ENCODE measurements around the gene ARMC2.
"Not testable (repeated sequence)": the region's sequence is repeated elsewhere in the genome, so short reads cannot be mapped to it uniquely, and the experiment has no call there.

Gene ARMC2

DNA sequence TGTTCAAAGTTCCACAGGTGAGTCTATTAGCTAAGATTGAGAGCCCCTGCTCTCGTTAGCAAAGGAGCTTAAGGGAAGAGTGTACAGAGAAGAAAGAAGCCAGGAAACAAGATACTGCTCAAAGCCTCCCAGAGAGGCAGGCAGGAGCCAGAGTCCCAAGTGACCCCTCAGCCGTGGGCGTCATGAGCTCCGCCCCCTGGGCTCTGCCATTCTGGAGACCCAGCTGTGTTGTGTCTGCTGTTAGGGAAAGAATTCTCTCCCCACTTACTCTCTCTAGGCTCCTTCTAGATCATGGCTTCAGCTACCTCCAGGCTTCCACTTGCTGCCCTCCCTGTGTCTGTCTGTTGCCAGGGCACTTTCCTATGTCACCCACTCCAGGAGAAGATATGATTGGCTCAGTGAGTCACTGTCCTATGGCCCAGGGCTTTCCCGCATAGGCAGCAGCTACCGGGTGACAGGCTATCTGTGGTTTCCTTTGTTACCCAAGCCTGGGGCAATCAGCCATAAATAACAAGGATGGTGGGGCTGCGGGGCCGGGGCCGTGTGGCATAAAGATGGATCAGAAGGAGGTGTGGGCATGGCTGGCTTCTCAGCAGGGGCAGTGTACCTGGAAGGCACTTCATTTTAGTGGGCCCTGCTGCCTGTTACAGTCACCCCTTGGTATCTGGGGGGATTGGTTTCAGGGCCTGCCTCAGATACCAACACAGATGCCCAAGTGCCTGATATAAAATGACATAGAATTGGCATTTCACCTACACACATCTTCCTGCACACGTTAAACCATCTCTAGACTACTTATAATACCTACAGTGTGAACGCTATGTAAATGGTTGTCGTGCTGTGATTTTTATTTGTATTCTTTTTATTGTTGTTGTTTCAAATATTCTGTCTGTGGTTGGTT is 118.9 kb downstream of the ARMC2 start:
- H3K4me3 ChIP-seq (ENCODE audit: low read depth, low read length) = no peak overlapping the region
- DNase-seq (ENCODE audit: low read depth) = peak; percentile 61
- no peak for TF ChIP-seq CTCF (conservative IDR thresholded peaks at IDR 0.05; ENCODE audit: low read depth, low read length)

DNA sequence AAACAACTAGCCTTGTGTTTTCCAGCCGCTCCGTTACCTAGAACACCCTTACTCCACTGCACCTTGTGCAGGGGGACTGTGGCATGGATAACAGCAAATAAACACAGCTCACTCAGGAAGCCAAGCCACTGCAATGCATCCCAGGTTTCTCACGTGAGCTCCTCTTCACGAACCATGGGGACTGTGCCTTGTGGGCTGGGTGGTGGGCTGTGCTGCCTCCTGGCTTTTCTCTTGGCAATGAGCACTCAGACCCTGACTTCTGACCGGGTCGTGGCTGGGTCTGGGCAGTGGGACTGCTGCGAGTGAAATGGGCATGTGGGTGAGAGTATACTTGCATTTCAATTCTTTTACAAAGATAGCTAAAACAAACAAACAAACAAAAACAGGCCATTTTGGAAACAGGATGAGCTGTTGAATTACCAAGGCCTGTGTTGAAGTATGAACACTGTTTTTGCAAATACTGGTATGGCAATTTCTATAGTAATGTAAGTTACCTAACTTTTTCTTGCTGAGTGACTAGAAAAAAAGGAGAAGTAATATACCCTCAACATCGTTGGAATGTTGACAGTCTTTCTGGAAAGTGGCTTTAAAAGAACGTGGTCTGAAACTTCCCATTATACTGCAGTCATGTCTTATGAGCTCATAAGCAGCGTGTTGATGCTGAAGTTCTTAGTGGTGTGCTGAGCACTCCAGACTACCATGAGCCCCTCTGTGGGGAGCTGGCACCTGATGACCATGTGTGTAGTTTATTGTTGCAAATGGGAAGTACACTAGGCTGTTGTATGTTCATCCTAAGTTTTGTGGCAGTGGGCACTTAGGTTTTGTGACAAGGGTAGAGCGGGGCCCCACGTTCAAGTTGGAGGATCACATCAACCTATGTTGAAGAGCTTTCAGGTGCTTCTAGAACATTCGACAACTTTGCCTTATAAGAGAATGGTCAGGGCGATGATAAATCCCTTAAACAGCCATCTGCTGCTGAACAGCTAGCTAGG is 120.4 kb downstream of the ARMC2 start:
- no peak for TF ChIP-seq CTCF (conservative IDR thresholded peaks at IDR 0.05; ENCODE audit: low read depth, low read length)
- H3K4me3 ChIP-seq (ENCODE audit: low read depth, low read length) = no peak overlapping the region
- no peak for DNase-seq (ENCODE audit: low read depth)

- peak; percentile 35 for DNase-seq (ENCODE audit: low read depth)
- no peak overlapping the region for H3K4me3 ChIP-seq (ENCODE audit: low read depth, low read length)
- TF ChIP-seq CTCF (conservative IDR thresholded peaks at IDR 0.05; ENCODE audit: low read depth, low read length) = no peak
Observed at GRCh38 chr6:108969776-108970175, 121.6 kb downstream of the ARMC2 start.

DNA sequence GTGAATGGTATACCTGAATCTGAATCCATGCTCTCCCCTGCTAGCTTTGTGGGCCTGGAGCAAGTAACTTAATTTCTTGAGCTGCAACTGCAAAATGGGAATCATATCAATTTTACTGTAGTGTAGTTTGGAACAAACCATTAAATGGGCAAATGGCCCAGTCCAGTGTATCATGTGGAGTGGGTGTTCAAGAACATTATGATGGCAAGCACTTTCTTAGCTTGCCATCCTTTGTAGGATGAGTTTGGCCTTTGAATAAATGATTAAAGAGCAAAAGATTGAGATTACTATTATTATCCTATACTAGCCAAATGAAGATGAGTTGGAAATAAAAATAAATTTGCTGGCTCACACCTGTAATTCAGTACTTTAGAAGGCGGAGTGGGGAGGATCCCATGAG is 126.0 kb downstream of the ARMC2 start:
- no peak for TF ChIP-seq CTCF (conservative IDR thresholded peaks at IDR 0.05; ENCODE audit: low read depth, low read length)
- DNase-seq (ENCODE audit: low read depth) = no peak
- H3K4me3 ChIP-seq (ENCODE audit: low read depth, low read length) = no peak overlapping the region

- DNase-seq (ENCODE audit: low read depth); H3K4me3 ChIP-seq (ENCODE audit: low read depth, low read length): not testable (repeated sequence)
Observed at GRCh38 chr6:108978638-108979037, 130.4 kb downstream of the ARMC2 start.

- TF ChIP-seq CTCF (conservative IDR thresholded peaks at IDR 0.05; ENCODE audit: low read depth, low read length) = no peak
- no peak for DNase-seq (ENCODE audit: low read depth)
- no peak overlapping the region for H3K4me3 ChIP-seq (ENCODE audit: low read depth, low read length)
Observed at GRCh38 chr6:108982154-108983113, 134.2 kb downstream of the ARMC2 start.
